ENCODE measurements around the gene C3orf20.

The C3orf20 gene

DNA sequence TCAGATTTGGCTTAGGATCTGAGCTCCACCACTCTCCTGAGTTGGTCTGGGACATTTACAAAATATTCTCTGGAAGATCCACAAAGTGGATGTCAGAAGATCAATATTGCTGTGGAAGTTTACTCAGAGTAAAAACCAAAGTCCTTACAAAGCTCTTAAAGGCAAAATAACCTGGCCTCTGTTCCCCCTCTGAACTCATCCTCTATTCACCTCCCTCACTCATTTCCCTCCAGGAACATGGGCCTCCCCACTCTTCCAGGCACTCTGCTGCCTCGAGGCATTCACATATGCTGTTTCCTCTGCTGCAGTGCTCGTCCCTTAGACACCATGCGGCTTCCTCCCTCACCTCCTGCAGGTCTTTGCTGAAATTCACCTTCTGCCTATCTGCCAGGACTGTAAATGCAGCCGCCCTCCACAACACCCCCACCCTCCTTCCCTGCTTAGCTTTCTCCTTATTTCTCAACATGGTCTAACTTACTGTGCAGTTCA is 42.5 kb upstream of the C3orf20 start:
- TF ChIP-seq, protein P1, sequence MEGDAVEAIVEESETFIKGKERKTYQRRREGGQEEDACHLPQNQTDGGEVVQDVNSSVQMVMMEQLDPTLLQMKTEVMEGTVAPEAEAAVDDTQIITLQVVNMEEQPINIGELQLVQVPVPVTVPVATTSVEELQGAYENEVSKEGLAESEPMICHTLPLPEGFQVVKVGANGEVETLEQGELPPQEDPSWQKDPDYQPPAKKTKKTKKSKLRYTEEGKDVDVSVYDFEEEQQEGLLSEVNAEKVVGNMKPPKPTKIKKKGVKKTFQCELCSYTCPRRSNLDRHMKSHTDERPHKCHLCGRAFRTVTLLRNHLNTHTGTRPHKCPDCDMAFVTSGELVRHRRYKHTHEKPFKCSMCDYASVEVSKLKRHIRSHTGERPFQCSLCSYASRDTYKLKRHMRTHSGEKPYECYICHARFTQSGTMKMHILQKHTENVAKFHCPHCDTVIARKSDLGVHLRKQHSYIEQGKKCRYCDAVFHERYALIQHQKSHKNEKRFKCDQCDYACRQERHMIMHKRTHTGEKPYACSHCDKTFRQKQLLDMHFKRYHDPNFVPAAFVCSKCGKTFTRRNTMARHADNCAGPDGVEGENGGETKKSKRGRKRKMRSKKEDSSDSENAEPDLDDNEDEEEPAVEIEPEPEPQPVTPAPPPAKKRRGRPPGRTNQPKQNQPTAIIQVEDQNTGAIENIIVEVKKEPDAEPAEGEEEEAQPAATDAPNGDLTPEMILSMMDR (conservative IDR thresholded peaks at IDR 0.05), result no peak
- TF ChIP-seq ZFX (IDR thresholded peaks at IDR 0.05), result no peak

DNA sequence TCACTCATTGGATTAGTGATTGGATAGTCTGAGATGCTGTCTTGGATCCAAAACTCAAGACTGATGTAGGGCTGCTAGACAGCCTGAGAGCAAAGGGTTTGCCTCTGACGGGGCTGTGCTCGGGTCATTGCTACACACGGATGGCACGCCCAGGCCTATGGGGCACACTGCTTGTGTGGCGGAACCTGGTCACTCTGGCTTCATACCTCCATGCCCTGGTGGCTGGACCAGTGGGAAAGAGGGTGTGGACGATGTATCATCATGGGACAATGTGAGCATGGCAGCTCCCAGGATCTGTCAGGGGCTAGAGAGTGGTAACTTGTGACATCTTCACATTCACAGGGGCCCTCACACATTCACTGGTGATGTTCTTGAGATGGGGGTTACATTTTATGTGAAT is 41.5 kb upstream of the C3orf20 start:
- TF ChIP-seq, protein P1 (conservative IDR thresholded peaks at IDR 0.05), result no peak
- no peak for TF ChIP-seq ZFX (IDR thresholded peaks at IDR 0.05)
- H3K27ac ChIP-seq, result no peak overlapping the region

More for the DNA sequence above, 42.5 kb upstream of the C3orf20 start:
- no peak overlapping the region for H3K27ac ChIP-seq

DNA sequence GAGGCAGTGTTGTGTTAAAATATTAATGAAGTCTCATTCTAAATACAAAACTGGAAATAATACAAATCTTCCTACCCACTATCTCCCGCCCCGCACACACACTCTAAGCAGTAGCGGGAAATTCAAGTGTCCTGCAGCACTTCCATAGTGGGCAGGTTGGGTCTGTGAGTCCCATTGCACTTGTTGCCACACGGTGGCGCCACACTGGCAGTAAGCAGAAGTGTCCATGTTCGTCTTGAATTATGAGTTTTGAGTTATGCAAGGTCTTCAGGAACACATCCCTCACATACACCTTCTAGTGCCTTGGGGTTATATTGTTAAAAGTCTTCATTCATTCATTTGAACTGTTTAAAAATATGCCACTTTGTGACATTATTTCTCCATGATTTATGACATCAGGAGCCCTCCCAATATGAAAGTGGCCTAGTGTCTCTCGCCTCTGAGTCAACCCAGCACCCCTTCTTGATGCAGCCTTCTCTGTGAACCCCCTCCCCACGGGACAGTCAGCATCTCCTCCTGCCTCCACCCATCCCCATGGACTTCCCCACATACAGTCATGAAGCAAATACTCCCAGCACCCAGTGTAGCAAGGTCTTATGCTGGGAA is 41.0 kb upstream of the C3orf20 start:
- no peak overlapping the region for H3K27ac ChIP-seq
- TF ChIP-seq, protein P1 (conservative IDR thresholded peaks at IDR 0.05), result peak; percentile 85
- TF ChIP-seq ZFX (IDR thresholded peaks at IDR 0.05), result no peak

DNA sequence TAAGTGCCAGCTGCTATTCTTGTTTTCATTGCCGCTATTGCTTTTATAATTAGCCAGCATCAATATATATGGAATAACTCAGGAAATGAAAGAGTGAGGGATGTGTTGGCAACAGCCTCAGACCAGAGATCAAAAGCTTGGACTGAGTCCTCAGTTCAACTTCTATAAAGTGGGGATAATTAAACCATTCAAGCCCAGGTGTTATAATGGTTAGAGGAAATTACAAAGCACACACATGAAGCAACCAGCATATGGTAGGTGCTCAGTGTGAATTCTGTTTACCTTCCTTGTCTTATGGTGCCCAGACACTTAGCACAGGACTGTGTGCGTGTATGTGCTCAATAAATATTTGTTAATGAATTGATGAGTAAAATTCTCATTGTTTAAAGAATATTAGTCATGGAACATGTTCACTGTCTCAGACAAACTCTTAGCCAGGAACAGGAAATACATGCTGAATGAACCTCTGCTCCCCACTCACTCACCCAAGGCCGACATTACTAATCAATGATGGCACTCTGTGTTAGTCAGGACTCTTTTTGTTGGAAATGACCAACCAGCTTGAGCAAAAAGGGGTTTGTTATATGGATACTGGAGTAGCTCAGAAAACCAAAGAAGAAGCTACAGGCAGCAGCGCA is 40.1 kb upstream of the C3orf20 start:
- TF ChIP-seq, protein P1 (conservative IDR thresholded peaks at IDR 0.05), result no peak
- no peak for TF ChIP-seq ZFX (IDR thresholded peaks at IDR 0.05)
- no peak overlapping the region for H3K27ac ChIP-seq

DNA sequence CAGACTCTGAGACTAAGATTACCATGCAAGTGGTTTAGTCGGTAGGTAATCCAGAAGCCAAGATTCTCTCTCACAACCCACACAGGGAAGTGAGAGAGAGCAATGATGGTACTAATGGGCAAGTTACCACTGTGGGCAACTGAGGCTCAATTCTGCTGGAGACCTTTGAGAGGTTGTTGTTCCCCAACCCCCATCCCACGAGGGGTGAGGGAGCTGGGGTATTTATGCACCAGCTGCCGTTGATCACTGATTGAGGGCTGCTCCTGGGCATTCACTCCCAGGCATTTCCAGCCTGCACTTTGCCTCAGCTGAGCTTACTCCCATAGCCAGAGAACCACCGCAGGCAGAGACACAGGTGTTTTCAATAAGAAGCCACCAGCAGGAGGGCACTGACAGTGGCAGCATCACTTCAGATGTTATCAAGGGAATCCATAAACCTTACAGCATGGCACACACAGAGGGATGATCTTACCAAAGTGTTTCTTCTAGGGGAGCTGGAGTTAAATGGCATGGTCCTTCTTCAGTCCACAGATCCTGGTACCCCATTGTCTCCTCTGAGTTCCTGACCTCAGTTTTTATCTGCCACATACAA is 38.3 kb upstream of the C3orf20 start:
- no peak overlapping the region for H3K27ac ChIP-seq
- TF ChIP-seq, protein P1 (conservative IDR thresholded peaks at IDR 0.05), result no peak
- no peak for TF ChIP-seq ZFX (IDR thresholded peaks at IDR 0.05)

DNA sequence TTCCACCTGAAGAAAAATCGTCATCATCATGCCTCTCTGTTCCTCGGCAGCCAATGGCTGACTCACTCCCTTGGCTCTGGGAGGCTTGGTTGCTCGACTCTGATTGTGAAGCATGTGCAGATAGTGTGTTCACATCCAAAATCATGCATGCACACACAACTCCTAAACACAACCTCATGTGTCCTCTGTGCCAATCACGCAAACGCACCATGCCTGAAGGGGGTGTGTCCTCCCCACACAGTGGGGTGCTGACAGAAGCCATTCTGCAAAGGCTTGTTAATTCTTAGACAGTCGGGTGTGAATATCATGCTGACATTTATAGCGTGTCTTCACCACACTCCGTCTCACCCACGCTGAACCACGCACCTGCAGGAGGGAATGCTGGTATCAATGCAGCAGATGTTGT is 34.8 kb upstream of the C3orf20 start:
- no peak overlapping the region for H3K27ac ChIP-seq
- TF ChIP-seq, protein P1 (conservative IDR thresholded peaks at IDR 0.05), result no peak

DNA sequence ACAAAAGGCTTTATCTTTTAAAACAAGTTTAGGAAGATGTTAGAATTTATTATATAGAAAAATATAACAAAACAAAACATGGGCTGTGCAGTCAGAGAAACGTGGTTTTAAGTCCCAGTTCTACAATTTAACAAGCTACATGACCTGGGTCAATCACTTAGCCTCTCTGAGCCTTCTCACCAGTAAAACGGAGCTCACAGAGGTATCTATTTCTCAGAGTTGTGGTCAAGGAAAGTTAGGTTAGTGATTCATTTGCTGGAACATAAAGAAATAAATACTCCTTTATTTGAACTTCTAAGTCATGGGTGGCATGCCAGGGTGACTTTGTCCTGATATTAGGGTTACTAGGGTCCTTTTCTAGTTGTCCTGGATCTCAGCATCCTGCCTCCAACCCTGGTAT is 34.2 kb upstream of the C3orf20 start:
- TF ChIP-seq, protein P1 (conservative IDR thresholded peaks at IDR 0.05), result no peak
- TF ChIP-seq ZFX (IDR thresholded peaks at IDR 0.05), result no peak
- H3K27ac ChIP-seq, result no peak overlapping the region
